ENCODE data around the gene TEX2. TPM values are rescaled to one million over a fixed set of nuclear protein-coding genes. Genes with fewer than 3 reads are reported as not detected.

Gene TEX2
- total and polyA plus RNA-seq, 9 of the 15 experiments (the other 6 are each of a cell fraction or from before 2014, with no cell fraction given): 4.1 to 27.6 (median 19.3) TPM

DNA sequence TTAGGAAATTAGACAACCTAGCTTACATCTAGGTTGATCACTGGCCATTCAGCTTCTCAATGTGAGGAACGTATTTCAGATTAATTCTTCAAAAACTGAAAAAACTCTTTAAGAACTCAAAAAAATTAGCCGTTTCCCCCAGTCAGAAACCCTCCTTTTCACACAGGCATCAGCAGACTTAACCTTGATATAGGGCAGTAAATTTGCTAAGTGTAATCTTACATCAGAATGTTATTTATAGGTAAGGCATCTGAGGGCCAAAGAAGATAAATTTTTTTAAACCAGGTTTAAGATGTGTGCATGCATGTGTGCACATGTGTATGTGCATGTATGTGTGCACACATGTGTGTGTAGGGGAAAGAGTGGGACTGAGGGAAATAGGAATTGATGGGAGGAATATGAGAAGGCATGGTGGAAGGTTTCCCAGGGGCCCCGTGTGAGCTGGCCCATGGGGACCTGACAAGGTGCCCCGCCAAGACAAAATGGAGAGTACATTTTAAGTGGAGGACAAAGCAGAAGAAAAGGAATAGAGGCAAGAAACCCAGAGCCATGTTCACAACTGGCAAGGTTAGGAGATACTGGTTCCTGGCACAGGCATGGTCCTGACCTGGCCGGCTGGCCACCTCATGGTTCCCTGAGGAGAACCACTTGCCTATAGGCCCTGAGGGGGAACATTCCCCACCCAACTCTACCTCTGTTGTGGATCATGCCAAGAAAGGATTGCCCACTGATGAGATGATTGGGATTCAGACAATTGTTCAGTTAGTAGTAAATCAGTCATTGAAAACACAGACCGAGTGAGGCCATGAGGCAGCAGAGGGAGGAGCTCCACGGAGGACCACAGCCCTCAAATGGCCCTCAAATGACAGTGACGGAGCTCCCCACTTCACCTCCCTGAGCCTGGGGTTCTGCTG, 33.0 kb downstream of the TEX2 start:
- ChIA-PET POLR2A (interaction anchor here (0.6 to 3.2 kb wide), 6 partner anchors 11 to 84 kb away, joined by 3 to 17 read pairs (median 4); no protein-coding TSS in a partner anchor), CTCF (ENCODE audit: low intra/inter-chr PET ratio) (no interaction called here)
- ATAC-seq (peak; percentile 64), FAIRE-seq (no peak), DNase-seq (ENCODE audit: extremely low read depth in 1 of 4, low spot score in 3 of 4) (no peak)
- H3K4me3 ChIP-seq: no peak overlapping the region
- no peaks in the 10 kb centered on the region for H3K27me3 ChIP-seq (ENCODE audit: control insufficient read depth in 2 of 2, insufficient read depth in 2 of 2, low read length in 2 of 2)
- H3K27ac ChIP-seq (ENCODE audit: extremely low read depth, low read depth, low read length): no peak overlapping the region
- intact Hi-C loops (cut with micrococcal nuclease): no loop called here
- TF ChIP-seq ZNF263 (CRISPR knock-in tag; IDR thresholded peaks at IDR 0.05; ENCODE audit: borderline replicate concordance) (peak; percentile 57; the same call in 1 of the 2 replicates), TAF7 (tag; IDR thresholded peaks at IDR 0.05) (0 out of 2 replicates have a peak, but pooled peaks have one; percentile 13), FOXP1 (CRISPR knock-in tag; IDR thresholded peaks at IDR 0.05) (no peak), ERF (CRISPR knock-in tag; IDR thresholded peaks at IDR 0.05) (no peak), KDM1A (IDR thresholded peaks at IDR 0.05) (0 out of 4 replicates have a peak, but pooled peaks of 1 of the 2 experiments have one; percentile 10), TFAM (CRISPR knock-in tag; conservative IDR thresholded peaks at IDR 0.05) (no peak), MEIS2 (IDR thresholded peaks at IDR 0.05; ENCODE audit: partially characterized antibody) (peak; percentile 33), ARID2 (IDR thresholded peaks at IDR 0.05) (0 out of 2 replicates have a peak, but pooled peaks have one; percentile 9)
- TF ChIP-seq, protein P1, sequence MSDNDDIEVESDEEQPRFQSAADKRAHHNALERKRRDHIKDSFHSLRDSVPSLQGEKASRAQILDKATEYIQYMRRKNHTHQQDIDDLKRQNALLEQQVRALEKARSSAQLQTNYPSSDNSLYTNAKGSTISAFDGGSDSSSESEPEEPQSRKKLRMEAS (CRISPR knock-in tag; IDR thresholded peaks at IDR 0.05): peak; percentile 31; the same call in 1 of the 2 replicates
- H2AFZ ChIP-seq (ENCODE audit: low read depth, low read length): no peak overlapping the region; the same call in 1 of the 2 replicates
- peaks cover 81% of the 10 kb centered on the region for H3K79me2 ChIP-seq (ENCODE audit: control insufficient read depth, insufficient read depth, low read length)
- peaks cover 7% of the 10 kb centered on the region; the same call in 2 of the 3 replicates for H3K36me3 ChIP-seq (ENCODE audit: control insufficient read depth, insufficient read depth, low read length)
- no peaks in the 10 kb centered on the region for H3K9me1 ChIP-seq (ENCODE audit: control insufficient read depth, insufficient read depth, low read length)
- peaks cover 11 to 33% of the 10 kb centered on the region in 2 experiments; a peak in 4 of 5 replicates for H3K4me1 ChIP-seq (replicated peaks in 1 of 2; ENCODE audit: control insufficient read depth in 2 of 2, insufficient read depth in 2 of 2, low read length in 2 of 2)
- in situ Hi-C loops (cut with MboI): no loop called here
- 51% methylated on average over 8 of the region's 8 CpGs for WGBS (ENCODE audit: insufficient coverage, low coverage, missing lambda C conversion rate)
- H3K9ac ChIP-seq (ENCODE audit: insufficient read depth in 1 of 2, low read depth in 2 of 2, low read length in 2 of 2): peak overlapping the region in 1 of 2 experiments; percentile 46; a peak in 1 of 4 replicates
- H3K4me2 ChIP-seq (ENCODE audit: insufficient read depth, low read length): peak overlapping the region; percentile 14; the same call in 1 of the 2 replicates
- no peaks in the 10 kb centered on the region for H3K9me3 ChIP-seq (replicated peaks; ENCODE audit: control insufficient read depth, insufficient read depth, low read depth, low read length)
- H4K20me1 ChIP-seq (replicated peaks; ENCODE audit: control insufficient read depth, insufficient read depth, low read length): peaks cover 17% of the 10 kb centered on the region
- no TSS peak for BruUV-seq (replicated peaks)
